ENCODE data around the gene ST6GALNAC5. TPM values are rescaled to one million over a fixed set of nuclear protein-coding genes. Genes with fewer than 3 reads are reported as not detected.

Gene ST6GALNAC5
- total and polyA plus RNA-seq, 2 of the 13 experiments (the other 11 are each of a cell fraction or from before 2014, with no cell fraction given), result not detected

- FAIRE-seq (no peak), ATAC-seq (no peak), DNase-seq (ENCODE audit: low spot score) (no peak)
- Histone ChIP-seq H4K20me1 (ENCODE audit: insufficient read depth, low read length) (no peaks in the 10 kb centered on the region), H3K4me2 (ENCODE audit: low read depth, low read length) (no peak overlapping the region), H3K9ac (ENCODE audit: insufficient read depth, low read depth, low read length) (no peak overlapping the region), H3K79me2 (ENCODE audit: insufficient read depth, low read length) (no peaks in the 10 kb centered on the region), H3K4me3 (replicated peaks in 1 of 3; ENCODE audit: insufficient read depth in 1 of 3, low read depth in 2 of 3, low read length in 3 of 3) (no peak overlapping the region), H3K27ac (ENCODE audit: extremely low read length, insufficient read depth, low read length) (no peak overlapping the region), H2AFZ (ENCODE audit: low read length) (no peak overlapping the region), H3K27me3 (ENCODE audit: control insufficient read depth in 1 of 2, insufficient read depth in 2 of 2, low read length in 2 of 2) (no peaks in the 10 kb centered on the region; a peak in 1 of 5 replicates), H3K9me3 (ENCODE audit: low read length) (no peaks in the 10 kb centered on the region), H3K36me3 (replicated peaks in 1 of 2; ENCODE audit: control insufficient read depth in 1 of 2, insufficient read depth in 2 of 2, low read length in 2 of 2) (no peaks in the 10 kb centered on the region), H3K4me1 (ENCODE audit: insufficient read depth, low read length) (peaks cover 7% of the 10 kb centered on the region; the same call in 1 of the 2 replicates)
- POLR2A ChIA-PET, result no interaction called here
- intact Hi-C loops (cut with micrococcal nuclease; ENCODE audit: unreplicated experiment), result no loop called here
- TF ChIP-seq KDM1A (CRISPR knock-in tag; IDR thresholded peaks at IDR 0.05) (no peak), ZNF746 (CRISPR knock-in tag; IDR thresholded peaks at IDR 0.05) (no peak), SRSF1 (optimal IDR thresholded peaks at IDR 0.05; ENCODE audit: low read depth, low read length) (no peak), ZNF589 (CRISPR knock-in tag; conservative IDR thresholded peaks at IDR 0.05) (no peak), ZNF740 (CRISPR knock-in tag; IDR thresholded peaks at IDR 0.05) (no peak), HMGXB4 (CRISPR knock-in tag; IDR thresholded peaks at IDR 0.05; ENCODE audit: borderline replicate concordance in 1 of 2, low read depth in 1 of 2) (no peak)
- no TSS peak for BruUV-seq (replicated peaks)
- in situ Hi-C loops (cut with HindIII; ENCODE audit: extremely low pct_ligation_motif_present, low pct_unique_long_range_greater_than_20kb), result no loop called here
- CTCF ChIA-PET (ENCODE audit: low intra/inter-chr PET ratio, low total read pairs), result no interaction called here
Measured at GRCh38 chr1:76948846-76949245, 81.6 kb downstream of the ST6GALNAC5 start.

GRCh38 chr1:76949503-76949902, 82.2 kb downstream of the ST6GALNAC5 start:
- no peak overlapping the region for H2AFZ ChIP-seq (ENCODE audit: low read length)
- H3K4me3 ChIP-seq (replicated peaks in 1 of 3; ENCODE audit: insufficient read depth in 1 of 3, low read depth in 2 of 3, low read length in 3 of 3), result no peak overlapping the region
- DNase-seq (ENCODE audit: low spot score) (no peak), FAIRE-seq (no peak), ATAC-seq (no peak; the same call in 2 of the 3 replicates)
- no TSS peak for BruUV-seq (replicated peaks)
- ChIA-PET POLR2A (no interaction called here), CTCF (ENCODE audit: low intra/inter-chr PET ratio, low total read pairs) (no interaction called here)
- WGBS (ENCODE audit: low lambda C conversion rate), result 17% methylated on average over 3 of the region's 3 CpGs
- intact Hi-C loops (cut with micrococcal nuclease; ENCODE audit: unreplicated experiment) (no loop called here), in situ Hi-C loops (cut with HindIII; ENCODE audit: extremely low pct_ligation_motif_present, low pct_unique_long_range_greater_than_20kb) (no loop called here)
- H3K79me2 ChIP-seq (ENCODE audit: insufficient read depth, low read length), result no peaks in the 10 kb centered on the region
- no peak for TF ChIP-seq U2AF1 (optimal IDR thresholded peaks at IDR 0.05; ENCODE audit: low read depth, low read length)
- 0 out of 2 replicates have a peak, but pooled peaks have one; percentile 23 for TF ChIP-seq ZBTB21 (CRISPR knock-in tag; IDR thresholded peaks at IDR 0.05)
- no peaks in the 10 kb centered on the region for H3K36me3 ChIP-seq (replicated peaks in 1 of 2; ENCODE audit: control insufficient read depth in 1 of 2, insufficient read depth in 2 of 2, low read length in 2 of 2)
- H3K9ac ChIP-seq (ENCODE audit: insufficient read depth, low read depth, low read length), result no peak overlapping the region
- no peak overlapping the region for H3K4me2 ChIP-seq (ENCODE audit: low read depth, low read length)
- no peaks in the 10 kb centered on the region; a peak in 1 of 5 replicates for H3K27me3 ChIP-seq (ENCODE audit: control insufficient read depth in 1 of 2, insufficient read depth in 2 of 2, low read length in 2 of 2)
- no peaks in the 10 kb centered on the region for H3K9me3 ChIP-seq (ENCODE audit: low read length)
- no peaks in the 10 kb centered on the region for H4K20me1 ChIP-seq (ENCODE audit: insufficient read depth, low read length)
- H3K27ac ChIP-seq (ENCODE audit: extremely low read length, insufficient read depth, low read length), result no peak overlapping the region
- peaks cover 7% of the 10 kb centered on the region; the same call in 1 of the 2 replicates for H3K4me1 ChIP-seq (ENCODE audit: insufficient read depth, low read length)

Data from HepG2 (cell line).